Measurements from ENCODE around the gene GALNT9. TPM values are rescaled to one million over a fixed set of nuclear protein-coding genes. Genes with fewer than 3 reads are reported as not detected.

Gene GALNT9
- total RNA-seq, 1 experiment from 2014 or later, result not detected

- in situ Hi-C loops (cut with HindIII; ENCODE audit: low pct_unique_long_range_greater_than_20kb, low sequenced_read_pairs), result no loop called here
- no peak for DNase-seq (ENCODE audit: low read depth, low spot score)
These were observed 50.8 kb downstream of the GALNT9 start for GRCh38 chr12:132278401-132279183.

- DNase-seq (ENCODE audit: low read depth, low spot score), result no peak
- in situ Hi-C loops (cut with HindIII; ENCODE audit: low pct_unique_long_range_greater_than_20kb, low sequenced_read_pairs), result no loop called here
These were observed 51.4 kb downstream of the GALNT9 start for GRCh38 chr12:132277949-132278348.

GRCh38 chr12:132277374-132277941, 51.9 kb downstream of the GALNT9 start:
- no peak for DNase-seq (ENCODE audit: low read depth, low spot score)
- in situ Hi-C loops (cut with HindIII; ENCODE audit: low pct_unique_long_range_greater_than_20kb, low sequenced_read_pairs), result no loop called here

GRCh38 chr12:132276827-132277373, 52.5 kb downstream of the GALNT9 start:
- DNase-seq (ENCODE audit: low read depth, low spot score), result no peak
- in situ Hi-C loops (cut with HindIII; ENCODE audit: low pct_unique_long_range_greater_than_20kb, low sequenced_read_pairs), result no loop called here

GRCh38 chr12:132276066-132276826, 53.1 kb downstream of the GALNT9 start:
- DNase-seq (ENCODE audit: low read depth, low spot score), result no peak
- in situ Hi-C loops (cut with HindIII; ENCODE audit: low pct_unique_long_range_greater_than_20kb, low sequenced_read_pairs), result no loop called here

- in situ Hi-C loops (cut with HindIII; ENCODE audit: low pct_unique_long_range_greater_than_20kb, low sequenced_read_pairs), result no loop called here
- no peak for DNase-seq (ENCODE audit: low read depth, low spot score)
These were observed 53.8 kb downstream of the GALNT9 start for GRCh38 chr12:132275631-132276030.

- DNase-seq (ENCODE audit: low read depth, low spot score), result peak; percentile 78
- in situ Hi-C loops (cut with HindIII; ENCODE audit: low pct_unique_long_range_greater_than_20kb, low sequenced_read_pairs), result no loop called here
These were observed 54.3 kb downstream of the GALNT9 start for GRCh38 chr12:132275110-132275531.

GRCh38 chr12:132273992-132274334, 55.4 kb downstream of the GALNT9 start:
- DNase-seq (ENCODE audit: low read depth, low spot score), result no peak
- in situ Hi-C loops (cut with HindIII; ENCODE audit: low pct_unique_long_range_greater_than_20kb, low sequenced_read_pairs), result no loop called here

- in situ Hi-C loops (cut with HindIII; ENCODE audit: low pct_unique_long_range_greater_than_20kb, low sequenced_read_pairs), result no loop called here
These were observed 56.7 kb downstream of the GALNT9 start for GRCh38 chr12:132272711-132273110.

GRCh38 chr12:132271755-132272092, 57.7 kb downstream of the GALNT9 start:
- DNase-seq (ENCODE audit: low read depth, low spot score), result no peak
- in situ Hi-C loops (cut with HindIII; ENCODE audit: low pct_unique_long_range_greater_than_20kb, low sequenced_read_pairs), result no loop called here

More at GRCh38 chr12:132272711-132273110, 56.7 kb downstream of the GALNT9 start:
- no peak for DNase-seq (ENCODE audit: low read depth, low spot score)

GRCh38 chr12:132270969-132271754, 58.2 kb downstream of the GALNT9 start:
- in situ Hi-C loops (cut with HindIII; ENCODE audit: low pct_unique_long_range_greater_than_20kb, low sequenced_read_pairs), result no loop called here
- DNase-seq (ENCODE audit: low read depth, low spot score), result no peak

- DNase-seq (ENCODE audit: low read depth, low spot score), result no peak
- in situ Hi-C loops (cut with HindIII; ENCODE audit: low pct_unique_long_range_greater_than_20kb, low sequenced_read_pairs), result no loop called here
These were observed 58.9 kb downstream of the GALNT9 start for GRCh38 chr12:132270516-132270915.

- in situ Hi-C loops (cut with HindIII; ENCODE audit: low pct_unique_long_range_greater_than_20kb, low sequenced_read_pairs), result no loop called here
These were observed 60.0 kb downstream of the GALNT9 start for GRCh38 chr12:132269271-132269968.

GRCh38 chr12:132268674-132269073, 60.7 kb downstream of the GALNT9 start:
- in situ Hi-C loops (cut with HindIII; ENCODE audit: low pct_unique_long_range_greater_than_20kb, low sequenced_read_pairs), result no loop called here
- DNase-seq (ENCODE audit: low read depth, low spot score), result no peak

More at GRCh38 chr12:132269271-132269968, 60.0 kb downstream of the GALNT9 start:
- no peak for DNase-seq (ENCODE audit: low read depth, low spot score)

GRCh38 chr12:132267873-132268272, 61.5 kb downstream of the GALNT9 start:
- no peak for DNase-seq (ENCODE audit: low read depth, low spot score)
- in situ Hi-C loops (cut with HindIII; ENCODE audit: low pct_unique_long_range_greater_than_20kb, low sequenced_read_pairs), result no loop called here

GRCh38 chr12:132266802-132267201, 62.6 kb downstream of the GALNT9 start:
- in situ Hi-C loops (cut with HindIII; ENCODE audit: low pct_unique_long_range_greater_than_20kb, low sequenced_read_pairs), result no loop called here
- no peak for DNase-seq (ENCODE audit: low read depth, low spot score)

- DNase-seq (ENCODE audit: low read depth, low spot score), result no peak
- in situ Hi-C loops (cut with HindIII; ENCODE audit: low pct_unique_long_range_greater_than_20kb, low sequenced_read_pairs), result no loop called here
These were observed 63.0 kb downstream of the GALNT9 start for GRCh38 chr12:132266370-132266769.

Data from SK-MEL-5 (cell line).